SW480 (cell line): ENCODE measurements around the gene ZFYVE28.
A peak's percentile ranks its signal among the peaks of the same experiment; 100 is the strongest.
"Not testable (repeated sequence)": the region's sequence is repeated elsewhere in the genome, so short reads cannot be mapped to it uniquely, and the experiment has no call there.

Experiments used
- DNase-seq: peaks from one replicate; pipeline ENCODE4 v3.0.0-alpha.2; 2016; ENCODE audit warnings: low spot score

The ZFYVE28 gene

DNA sequence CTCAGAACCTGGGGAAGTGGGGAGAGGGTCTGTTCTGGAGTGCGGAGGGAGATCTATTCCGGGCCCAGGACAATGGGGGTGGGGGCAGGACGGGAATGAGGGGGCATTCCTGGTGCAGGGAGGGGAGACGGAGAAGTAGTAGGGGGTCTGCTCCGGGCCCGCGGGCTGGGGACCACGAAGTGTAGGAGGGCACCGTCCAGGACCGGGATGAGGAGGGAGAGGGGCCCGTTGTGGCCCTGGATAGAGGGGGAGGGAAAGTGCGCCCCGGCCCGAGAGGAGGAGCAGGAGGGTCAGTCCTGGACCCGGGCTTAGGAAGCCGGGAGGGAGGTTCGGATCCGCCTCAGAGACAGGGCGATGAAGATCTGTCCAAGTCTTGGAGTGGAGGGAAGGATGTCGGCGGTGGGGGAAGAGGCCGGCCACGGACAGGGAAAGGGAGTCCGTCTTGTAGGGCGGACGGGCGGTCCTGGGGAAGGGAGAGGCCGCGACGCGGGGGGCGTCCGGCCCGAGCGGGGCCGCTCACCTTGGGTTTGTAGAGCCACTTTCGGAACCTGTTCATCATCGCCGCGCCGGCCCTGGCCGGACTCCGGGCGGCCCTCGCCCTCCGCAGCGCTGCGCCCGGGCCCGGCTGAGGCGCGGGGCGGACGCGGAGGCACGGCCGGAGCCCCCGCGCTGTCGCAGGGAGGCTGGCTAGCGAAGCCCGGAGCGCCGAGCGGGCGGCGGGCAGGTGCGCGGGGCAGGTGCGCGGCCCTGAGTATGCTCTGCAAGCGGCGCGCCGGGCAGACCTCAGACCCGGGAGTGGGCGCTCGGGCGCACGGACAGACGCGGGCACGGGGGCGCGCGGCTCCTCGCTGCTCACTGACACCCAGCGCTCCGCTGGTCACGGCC is at the start of gene ZFYVE28:
Gene ZFYVE28 (minus strand): TSS at position 881 of the 885 bp plus-strand sequence. CDS start 322 bp downstream, at position 559.
- peak; percentile 14 for DNase-seq

DNA sequence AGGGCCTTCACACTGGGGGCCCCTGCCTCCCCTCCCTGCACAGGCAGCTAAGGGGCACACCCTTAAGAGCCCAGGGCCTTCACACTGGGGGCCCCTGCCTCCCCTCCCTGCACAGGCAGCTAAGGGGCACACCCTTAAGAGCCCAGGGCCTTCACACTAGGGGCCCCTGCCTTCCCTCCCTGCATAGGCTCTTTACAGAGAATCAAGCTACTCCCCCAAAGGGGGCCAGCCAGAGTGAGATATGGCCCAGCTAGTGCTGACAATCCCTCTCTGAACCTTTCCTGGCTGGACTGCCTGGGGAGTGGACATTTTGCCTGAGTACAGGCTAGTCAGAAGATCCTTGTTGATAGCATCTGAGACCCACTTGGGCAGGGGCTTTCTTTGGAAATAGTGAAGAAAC is 47.1 kb upstream of the ZFYVE28 start:
- DNase-seq = not testable (repeated sequence)

GRCh38 chr4:2465032-2465431 is 46.6 kb upstream of the ZFYVE28 start:
- no peak for DNase-seq

GRCh38 chr4:2462992-2463762 is 44.7 kb upstream of the ZFYVE28 start:
- DNase-seq = no peak

DNA sequence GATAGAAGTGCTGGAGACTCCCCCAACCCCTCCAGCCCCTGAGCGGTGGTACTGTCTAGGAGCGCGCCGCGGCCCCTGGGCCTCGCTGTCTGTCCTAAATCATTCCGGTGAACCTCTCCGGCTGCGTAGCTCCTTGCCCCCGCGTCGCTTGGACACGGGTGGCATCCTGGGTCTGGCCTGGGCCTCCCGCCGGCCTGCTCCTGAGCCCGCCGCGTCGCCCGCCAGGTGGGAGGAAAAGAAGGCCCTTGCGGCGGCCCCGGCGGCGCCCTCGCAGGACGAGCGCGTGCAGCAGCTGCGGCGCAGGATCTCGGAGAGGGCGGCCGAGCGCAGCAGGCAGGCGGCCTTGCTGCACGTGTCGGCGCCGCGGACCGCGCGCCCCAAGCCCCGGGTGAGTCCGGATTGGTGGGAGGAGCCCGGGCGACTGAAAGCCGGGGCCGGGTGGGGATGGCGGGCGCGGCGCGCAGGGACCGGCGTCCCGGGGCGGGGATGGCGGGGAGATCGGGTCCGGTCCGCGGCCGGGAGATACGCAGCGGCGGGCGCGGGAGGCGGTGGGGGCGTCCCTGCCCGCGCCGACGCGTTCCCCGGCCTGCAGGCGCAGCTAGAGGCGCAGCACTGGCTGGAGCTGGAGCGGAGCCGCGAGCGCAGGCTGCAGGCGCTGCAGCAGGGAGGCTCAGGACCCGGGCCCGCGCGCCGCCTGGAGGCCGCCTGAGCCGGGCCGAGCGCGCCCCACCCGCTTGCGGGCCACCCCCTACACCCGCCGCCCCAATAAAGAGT is 44.0 kb upstream of the ZFYVE28 start:
- DNase-seq = peak; percentile 58

DNA sequence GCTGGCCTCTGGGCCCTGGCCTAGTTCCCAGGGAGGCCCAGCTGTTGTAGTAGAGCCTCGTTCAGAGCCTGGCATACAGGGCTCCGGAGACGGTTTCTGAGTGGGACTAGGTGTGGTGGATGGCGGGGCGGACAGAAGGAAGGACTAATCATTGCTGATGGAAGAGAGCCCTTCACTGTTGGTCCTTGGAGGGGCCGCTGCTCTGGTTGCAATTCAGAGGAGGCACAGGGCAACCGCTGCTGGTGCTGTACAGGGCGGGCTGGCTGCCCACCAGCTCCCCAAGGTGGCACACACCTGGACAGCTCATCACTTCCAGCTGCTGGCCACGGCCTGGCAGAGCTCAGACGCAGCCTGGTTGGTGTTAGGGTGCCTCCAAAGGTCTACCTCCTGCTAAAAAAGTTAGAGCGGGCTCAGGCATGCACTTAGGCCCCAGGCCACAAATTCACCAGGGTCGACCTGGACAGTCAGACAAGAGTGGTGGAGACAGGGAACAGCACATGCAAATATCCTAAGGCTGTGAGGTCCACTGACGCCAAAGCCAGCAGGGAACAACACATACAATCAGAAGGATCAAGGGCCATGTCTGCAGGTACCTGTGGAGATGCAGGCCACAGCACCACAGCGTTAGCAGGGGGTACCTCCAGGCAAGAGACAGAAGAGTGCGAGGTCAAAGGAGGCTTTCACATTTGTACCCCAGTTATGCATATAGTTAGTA is 43.0 kb upstream of the ZFYVE28 start:
- DNase-seq = no peak

GRCh38 chr4:2459589-2460349 is 41.3 kb upstream of the ZFYVE28 start:
- DNase-seq = no peak

GRCh38 chr4:2458546-2459491 is 40.4 kb upstream of the ZFYVE28 start:
- no peak for DNase-seq

DNA sequence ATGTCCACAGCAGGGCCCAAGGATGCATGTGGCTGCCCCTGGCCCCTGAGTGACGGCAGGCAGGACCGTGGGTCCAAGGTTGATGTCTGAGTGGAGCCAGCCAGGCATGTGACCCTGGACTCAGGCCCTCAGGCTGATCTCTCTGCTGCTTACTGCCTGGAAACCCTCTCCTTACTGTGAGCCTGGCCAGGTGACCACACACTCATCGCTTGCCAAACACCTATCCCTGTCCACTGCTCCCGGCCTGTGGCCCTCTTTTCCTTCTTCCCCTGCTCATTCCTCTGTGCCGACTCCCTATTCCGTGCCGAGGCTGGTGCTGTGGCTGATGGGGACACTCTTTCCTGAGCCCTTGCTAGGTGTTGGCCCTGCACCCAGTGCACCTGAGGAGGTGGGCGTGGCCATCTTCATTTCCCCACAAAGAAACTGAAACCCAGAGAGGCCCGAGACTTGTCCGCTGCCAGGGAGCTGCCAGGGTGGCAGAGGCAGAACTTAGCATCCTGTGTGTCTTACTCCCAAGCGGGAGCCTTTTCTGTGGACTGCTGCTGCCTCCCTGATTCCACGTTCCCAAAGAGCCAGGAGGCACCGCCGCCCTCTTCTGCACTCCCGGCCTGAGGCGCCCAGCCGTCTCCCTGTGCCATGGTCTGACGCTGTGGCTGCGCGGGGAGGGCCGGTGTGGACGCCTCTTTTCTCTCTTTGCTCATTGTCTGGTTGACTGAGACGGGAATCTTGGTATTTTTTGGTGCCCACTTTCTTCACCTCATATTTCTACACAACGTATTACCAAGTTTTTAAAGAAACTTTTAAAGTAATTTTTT is 39.2 kb upstream of the ZFYVE28 start:
- DNase-seq = no peak

DNA sequence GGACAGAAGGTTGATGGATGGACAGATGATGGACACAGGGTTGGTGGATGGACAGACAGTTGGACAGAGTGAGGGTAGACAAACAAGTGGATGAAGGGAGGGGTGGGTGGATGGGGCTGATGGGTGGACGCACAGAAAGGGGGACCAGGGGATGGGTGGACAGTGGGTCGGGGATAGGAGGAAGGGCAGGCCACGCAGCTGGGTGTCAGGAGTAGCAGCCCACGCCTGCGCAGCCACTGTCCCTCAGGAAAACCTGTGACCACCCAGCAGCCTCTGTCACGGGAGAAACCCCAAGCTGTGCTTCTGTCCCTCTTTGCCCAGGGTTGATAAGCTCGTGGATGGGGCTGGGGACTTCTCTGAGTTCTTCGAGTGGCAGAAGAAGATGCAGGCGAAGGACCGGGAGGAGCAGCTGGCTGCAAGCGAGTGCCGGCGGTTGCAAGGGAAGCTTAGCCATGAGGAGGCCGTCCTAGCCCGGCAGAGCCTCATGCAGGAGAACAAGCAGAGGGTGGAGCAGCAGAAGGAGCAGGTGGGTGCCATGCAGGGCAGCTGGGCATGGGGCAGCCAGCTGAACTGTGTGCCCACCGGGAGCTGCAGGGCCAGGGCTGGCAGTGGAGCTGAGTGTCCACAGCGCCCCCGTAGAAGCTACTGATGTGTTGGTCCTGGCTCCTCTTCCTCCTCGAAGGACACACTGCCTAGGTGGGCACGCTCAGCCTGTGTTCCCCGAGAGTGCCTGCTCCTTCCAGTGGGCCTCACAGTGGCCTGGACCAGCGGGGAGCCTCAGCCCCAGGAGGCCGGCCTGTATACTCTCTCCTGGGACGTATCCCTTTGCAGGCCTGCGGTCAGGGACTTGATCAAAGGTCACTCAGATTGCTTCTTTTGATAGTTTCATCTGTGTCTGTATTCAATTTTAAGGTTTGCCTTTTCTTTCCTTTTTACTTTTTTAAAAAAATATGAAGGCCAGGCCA is 33.7 kb upstream of the ZFYVE28 start:
- DNase-seq = no peak

GRCh38 chr4:2451036-2451520 is 32.6 kb upstream of the ZFYVE28 start:
- DNase-seq = no peak

- DNase-seq = no peak
These were observed 32.1 kb upstream of the ZFYVE28 start for GRCh38 chr4:2450394-2451035.

DNA sequence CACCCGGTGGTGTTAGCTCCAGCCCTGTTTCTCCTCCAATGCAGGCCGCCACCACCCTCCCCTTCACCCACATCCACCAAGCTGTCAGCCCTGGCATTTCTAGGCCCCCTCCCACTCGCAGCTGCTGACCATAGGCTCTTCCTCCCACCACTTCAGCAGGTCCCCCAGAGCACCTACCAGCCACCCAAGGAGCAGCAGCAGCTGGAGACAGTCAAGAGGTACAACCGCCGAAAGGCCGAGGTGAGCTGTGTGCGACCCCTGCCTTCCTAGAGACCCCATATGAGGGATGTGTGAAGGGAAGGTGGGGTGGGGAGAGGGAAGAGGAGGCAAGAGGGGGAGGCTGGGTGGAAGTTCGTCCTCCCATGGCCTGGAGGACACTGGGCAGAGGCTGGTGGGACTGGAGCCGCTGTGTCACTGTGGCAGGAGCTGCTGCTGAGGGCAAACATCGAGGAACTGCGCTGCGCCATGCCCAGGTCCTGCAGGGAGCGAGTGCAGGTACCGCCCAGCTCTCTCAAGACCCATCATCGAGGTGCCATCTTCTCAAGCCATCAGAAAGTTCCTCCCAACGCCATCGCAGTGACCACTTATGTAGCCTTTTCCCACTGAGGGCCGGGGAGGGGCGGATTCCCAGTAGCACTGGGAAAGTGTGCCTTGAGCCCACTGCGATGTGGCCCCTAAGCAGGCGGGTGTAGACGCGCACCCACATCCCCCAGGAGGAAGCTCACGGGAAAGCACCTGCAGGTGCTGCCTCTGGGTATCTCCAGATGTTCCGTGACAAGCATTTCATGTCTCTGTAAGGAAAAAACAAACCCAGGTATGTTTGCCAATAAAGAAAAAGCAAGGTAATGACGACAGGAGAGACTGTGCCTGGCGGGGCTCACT is 31.3 kb upstream of the ZFYVE28 start:
- no peak for DNase-seq

GRCh38 chr4:2449051-2449450 is 30.6 kb upstream of the ZFYVE28 start:
- DNase-seq = no peak

DNA sequence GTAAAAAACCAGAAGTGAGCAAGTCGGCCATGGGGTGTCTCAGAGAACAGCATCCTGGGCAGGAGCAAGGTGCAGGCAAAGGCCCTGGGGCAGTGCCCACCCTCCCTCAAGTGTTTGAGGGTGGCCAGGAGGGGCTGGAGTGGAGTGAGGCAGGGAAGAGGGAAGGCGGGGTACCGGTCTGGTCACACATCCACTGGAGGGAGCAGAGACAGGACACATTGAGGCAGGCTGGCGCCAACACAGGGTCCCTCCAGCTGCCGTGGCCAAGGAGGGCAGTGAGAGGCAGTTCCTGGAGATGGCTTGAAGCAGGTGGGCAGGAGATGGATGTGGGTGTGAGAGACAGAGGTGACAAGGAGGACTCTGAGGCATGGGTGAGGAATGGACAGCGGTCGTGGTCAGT is 30.1 kb upstream of the ZFYVE28 start:
- no peak for DNase-seq
